GM21786 (cell line): ENCODE results near the gene FICD.

Experiments used
- ATAC-seq: cut with Tn5 transposase; IDR thresholded peaks from one replicate; pipeline ENCODE4 v1.9.1; 2021; ENCODE audit not compliant: unreplicated experiment

The FICD gene

DNA sequence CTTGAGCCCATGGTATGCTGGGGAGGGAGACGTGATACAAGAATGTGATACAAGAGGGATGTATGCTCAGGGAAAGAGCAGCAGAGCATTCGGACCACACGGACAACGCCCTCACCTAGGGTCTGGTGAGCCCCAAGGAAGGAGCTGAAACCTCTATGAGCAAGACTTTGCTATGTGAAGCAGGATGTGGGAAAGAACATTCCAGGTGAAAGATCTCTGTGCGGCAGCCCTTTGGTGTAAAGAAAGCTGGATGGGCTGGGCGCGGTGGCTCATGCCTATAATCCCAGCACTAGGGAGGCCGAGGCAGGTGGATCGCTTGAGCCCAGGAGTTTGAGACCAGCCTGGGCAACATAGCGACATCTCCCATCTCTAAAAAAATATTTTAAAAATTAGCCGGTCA is 16.9 kb upstream of the FICD start:
- ATAC-seq, result no peak

DNA sequence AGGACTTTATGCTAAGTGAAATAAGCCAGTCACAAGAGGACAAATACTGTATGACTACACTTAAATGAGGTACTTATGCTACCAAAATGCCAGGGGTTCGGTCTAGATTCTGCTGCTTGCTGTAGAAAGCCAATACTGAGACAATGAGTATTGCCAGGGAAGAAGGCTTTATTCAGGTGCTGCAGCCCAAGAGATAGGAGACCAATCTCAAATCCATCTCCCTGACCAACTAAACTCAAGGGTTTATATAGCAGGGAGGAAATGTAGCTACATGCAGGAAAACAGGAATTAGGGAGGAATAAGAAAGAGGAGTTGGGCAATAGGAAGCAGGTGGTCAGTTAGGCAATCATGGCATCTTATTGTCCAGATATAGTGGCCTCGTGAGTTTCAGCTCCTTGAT is 12.2 kb upstream of the FICD start:
- ATAC-seq, result no peak

DNA sequence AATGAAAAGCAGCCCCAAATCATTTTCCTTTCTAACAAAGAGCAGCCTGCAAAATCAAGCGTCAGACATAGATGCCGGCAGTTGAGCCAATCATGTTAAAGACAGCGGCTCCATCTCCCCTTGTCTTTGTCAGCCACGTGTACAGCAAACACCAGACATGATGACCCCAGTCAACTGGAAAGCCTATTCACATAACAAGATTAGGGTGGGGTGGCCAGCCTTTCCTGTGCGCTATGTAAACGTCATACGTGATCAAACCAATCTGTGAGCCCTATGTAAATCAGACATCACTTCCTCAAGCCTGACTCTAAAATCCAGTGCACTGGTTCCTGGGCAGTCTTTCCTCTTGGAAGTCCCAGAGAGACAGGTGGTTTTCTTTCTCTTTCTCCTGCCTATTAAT is 9.9 kb upstream of the FICD start:
- no peak for ATAC-seq

DNA sequence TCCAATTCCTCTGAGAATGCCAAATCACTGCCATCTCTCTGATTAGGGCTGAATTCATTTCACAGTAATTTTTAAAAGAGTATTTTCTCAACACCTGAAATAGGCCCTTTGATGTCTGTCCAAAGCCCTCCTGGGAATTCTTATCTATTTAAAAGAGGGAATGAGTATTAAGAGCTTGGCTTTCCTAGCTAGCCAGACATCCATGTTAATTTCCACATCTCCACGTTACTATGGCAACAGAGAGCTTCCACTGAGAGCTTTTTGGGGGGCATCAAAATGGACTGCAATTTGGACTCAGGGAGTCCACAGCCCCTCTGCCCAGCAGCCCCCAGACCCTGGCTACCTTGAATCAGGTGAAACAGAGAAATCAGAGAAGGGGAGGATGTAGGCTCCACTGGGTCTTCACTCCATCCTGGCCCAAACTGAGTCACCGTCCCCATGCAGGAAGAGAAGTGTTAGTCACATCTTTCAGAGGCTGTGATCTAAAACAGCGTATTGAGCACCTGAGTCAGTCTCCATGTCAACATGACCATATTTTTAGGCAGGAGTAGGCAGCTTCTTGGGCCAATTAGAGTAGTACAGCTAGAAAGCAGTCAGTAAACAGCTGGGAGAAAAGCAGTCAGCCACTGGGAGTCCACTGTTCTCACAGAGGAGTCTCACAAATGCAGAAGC is 7.0 kb upstream of the FICD start:
- no peak for ATAC-seq

DNA sequence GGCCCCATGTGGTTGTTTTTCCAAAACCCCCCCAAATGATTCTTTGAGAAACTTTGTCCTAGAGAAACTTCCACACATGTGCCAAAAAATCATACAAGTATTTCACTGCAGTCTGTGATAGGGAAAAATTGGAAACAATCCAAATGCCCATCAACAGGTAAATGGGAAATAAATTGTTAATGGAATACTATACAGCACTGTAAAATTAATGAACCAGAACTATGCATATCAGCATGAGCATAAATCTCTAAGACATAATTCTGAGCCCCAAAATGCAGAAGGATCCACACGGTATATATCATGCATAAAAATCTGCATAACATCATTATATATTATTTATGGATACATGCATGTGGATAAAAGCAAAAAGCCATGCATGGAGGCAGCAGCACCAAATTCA is 5.3 kb upstream of the FICD start:
- ATAC-seq, result no peak

DNA sequence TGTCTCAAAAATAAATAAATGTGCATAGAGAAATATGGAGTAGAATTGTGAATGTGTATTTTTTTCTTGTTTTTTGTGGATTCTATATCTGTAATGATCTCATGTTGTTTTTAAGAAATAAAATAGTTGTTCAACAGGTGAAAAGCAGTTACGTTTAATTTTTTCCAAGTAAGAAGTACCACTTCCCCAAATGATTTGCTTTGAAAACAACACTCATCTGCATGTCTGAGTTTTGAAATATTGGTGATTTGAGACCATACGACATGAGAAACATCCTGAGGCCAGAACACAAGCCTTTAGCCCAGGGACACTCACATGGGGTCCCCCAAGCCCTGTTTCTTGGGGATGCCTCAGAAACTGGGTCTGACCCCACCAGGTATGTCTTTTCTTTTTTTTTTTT is 4.2 kb upstream of the FICD start:
- no peak for ATAC-seq

DNA sequence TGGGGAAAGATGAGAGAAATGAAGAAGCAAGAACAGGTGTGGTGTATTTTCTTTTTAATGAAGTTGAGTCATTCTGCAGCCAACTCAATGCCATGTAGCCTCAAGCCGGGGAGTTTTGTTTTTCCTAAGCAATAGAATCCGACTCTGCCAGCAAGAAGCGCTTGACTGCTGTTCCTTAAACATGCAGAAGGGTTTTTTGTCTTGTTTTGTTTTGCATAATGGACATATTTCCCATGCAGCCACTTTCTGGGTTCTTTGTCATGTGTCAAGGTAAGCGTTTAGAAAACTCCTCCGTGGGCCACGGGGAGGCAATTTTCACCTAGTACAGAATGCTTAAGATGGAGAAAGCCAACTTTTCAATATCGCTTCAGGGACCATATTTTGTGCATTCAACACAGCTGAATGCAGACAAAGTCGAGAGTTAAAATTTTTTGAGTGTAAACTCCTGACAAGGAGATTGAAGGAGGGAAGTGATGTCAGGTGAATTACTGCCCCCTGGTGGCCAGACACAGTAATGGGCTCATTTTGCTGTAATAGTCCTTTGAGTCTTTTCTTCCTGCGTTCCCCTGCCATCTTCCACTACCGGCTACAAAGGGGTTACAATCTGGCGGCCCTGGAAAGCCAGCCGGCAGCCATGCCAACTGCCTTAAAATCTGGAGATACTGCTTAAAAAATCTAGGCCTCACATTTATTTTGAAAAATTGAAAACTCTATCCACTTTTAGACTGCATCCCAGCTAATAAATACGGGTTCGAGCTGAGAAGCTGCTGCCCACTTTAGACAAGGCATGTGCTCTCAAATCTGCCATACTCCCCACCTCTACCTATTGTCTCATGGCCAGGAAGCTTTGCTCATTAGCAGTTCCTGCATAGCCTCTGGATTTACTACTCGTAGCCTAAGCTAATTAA is 3.2 kb upstream of the FICD start:
- peak; percentile 25 for ATAC-seq

DNA sequence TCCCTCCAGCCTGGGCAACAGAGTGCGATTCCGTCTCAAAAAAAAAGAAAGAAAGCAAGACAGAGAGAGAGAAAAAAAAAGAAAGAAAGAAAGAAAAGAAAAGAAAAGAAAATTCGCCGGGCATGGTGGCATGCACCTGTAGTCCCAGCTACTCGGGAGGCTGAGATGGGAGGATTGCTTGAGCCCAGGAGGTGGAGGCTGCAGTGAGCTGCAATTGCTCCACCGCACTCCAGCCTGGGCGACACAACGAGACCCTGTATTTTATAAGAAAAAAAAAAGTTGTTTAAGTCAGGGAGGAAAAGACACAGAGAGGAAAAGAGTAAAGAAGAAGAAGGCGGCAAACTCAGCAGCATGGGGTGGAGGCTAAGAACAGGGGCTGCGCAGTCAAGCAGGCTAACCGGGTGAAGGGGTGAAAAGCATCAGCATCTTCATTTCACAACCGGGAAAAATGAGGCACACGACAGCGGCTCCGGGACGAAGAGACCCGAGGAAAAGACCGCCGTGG is 557 bp upstream of the FICD start:
- ATAC-seq, result no peak

DNA sequence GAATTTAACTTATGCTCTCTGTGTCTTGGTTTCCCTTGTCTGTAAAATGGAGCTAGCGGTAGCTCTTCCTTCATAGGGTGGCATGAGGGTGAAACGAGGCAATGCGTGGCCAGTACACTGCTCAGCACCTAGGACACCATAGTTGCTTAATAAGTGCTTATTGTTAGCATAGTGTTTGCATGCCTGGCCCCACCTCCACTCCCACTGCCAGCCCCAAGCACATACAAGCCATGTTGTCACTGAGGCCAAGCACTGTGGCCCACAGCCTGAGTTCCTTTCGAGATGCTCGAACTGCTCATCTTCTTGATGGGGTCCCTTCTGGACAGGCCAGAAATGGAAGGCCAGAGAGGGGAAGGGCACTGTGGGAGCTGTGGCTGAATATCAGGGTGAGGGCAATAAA is 839 bp downstream of the FICD start:
- no peak for ATAC-seq

DNA sequence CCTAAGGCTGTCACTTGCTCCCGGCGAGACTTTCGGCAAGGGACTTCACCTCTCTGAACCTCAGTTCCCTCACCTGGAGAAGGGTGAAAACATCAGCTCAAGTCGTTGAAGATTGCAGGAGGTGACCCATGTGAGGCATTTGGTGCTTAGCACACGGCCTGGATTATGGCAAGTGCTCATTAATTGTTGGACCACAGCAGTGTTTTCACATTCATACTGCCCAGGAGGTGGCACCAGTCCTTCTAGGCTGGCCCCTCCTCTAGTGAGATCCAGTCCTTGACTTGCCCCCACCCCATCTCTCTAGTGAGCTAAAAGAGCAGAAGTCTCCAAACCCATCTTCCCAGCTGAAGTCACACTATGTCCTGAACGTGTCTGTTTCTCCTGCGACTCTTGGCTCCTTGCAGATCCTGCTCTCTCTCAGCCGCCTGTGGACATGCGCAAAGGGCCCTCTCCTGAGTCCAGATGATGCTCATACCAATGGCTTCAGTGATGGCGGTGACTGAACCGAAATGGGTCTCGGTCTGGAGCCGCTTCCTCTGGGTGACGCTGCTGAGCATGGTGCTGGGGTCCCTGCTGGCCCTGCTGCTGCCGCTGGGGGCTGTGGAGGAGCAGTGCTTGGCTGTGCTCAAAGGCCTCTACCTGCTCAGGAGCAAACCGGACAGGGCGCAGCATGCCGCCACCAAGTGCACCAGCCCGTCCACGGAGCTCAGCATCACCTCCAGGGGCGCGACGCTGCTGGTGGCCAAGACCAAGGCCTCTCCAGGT is 1.6 kb downstream of the FICD start:
- no peak for ATAC-seq

DNA sequence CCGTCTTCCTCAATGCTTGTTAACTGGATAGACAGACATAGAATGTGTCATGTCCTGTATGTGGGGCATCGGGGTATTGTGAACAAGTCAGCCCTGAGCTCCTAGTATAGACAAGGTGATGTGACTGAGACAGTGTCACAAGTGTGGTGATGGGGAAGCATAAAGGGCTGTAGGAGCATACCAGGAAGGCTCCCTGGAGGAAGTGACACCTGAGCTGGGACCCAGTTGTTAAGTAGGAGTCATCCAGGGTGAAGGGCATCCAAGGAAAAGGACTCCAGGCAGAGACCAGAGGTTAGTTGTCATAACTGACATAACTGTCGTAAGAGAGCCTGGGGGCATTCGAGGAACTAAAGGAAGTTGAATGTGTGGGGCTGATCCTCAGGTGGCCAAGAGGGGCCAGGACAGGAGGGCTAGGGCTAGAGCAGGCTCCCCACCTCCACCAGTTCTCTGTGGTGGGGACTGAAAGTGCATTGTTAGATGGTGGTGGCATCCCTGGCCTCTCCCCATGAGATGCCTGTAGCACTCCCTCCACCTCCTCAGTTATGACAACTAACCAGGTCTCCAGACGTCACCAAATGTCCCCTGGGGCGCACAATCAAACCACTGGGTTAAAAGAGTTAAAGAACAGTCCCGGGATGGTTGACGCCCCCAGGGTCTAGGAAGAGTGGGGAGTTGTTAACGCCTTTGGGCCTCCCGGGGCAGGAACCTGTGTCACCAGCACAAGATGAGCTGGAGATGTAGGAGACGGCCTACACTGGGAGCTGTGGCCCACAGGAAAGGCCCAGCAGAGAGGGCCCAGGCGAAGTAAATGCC is 2.4 kb downstream of the FICD start:
- ATAC-seq, result no peak

DNA sequence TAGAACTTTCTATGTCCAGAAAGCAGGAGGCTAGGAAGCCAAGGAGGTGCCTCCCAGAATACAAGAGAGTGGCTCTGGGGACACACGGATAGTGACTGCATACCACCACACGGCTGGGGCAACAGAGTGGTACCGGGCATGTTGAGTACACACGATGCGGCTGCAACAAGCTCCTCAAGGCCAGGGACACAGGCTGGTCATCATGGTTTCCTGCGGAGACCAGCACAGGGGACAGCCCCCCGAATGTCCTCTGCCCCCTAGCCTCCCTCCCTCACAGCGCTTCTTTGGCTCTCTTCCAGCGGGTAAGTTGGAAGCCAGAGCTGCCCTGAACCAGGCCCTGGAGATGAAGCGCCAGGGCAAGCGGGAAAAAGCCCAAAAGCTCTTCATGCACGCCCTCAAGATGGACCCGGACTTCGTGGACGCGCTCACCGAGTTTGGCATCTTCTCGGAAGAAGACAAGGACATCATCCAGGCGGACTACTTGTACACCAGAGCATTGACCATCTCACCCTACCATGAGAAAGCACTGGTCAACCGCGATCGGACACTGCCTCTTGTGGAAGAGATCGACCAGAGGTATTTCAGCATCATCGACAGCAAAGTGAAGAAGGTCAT is 3.1 kb downstream of the FICD start:
- no peak for ATAC-seq

DNA sequence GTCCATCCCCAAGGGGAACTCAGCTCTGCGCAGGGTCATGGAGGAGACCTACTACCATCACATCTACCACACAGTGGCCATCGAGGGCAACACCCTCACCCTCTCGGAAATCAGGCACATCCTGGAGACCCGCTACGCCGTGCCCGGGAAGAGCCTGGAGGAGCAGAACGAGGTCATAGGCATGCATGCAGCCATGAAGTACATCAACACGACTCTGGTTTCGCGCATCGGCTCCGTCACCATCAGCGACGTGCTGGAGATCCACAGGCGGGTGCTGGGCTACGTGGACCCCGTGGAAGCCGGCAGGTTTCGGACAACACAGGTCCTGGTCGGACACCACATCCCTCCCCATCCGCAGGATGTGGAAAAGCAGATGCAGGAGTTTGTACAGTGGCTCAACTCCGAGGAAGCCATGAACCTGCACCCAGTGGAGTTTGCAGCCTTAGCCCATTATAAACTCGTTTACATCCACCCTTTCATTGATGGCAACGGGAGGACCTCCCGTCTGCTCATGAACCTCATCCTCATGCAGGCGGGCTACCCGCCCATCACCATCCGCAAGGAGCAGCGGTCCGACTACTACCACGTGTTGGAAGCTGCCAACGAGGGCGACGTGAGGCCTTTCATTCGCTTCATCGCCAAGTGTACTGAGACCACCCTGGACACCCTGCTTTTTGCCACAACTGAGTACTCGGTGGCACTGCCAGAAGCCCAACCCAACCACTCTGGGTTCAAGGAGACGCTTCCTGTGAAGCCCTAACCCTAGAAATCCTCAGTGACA is 3.8 kb downstream of the FICD start:
- no peak for ATAC-seq

DNA sequence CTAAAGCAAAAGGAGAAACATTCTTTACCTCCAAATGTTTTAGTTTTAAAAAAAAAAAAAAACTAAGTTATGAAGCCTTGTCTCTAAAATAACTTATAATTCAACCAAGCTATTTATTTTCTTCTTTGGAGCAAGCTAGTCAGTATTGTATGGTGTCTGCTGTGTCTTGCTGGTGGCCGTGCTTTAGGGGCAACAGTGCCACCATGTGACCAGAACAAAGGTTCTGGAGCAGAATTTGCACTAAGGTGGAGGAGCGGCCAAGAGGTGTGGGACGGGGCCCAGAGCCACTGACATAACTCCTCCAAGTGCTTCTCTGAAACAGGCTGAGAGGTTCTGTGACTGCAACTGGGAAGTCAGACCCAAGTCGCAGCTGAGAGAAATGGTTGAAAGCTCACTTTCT is 4.5 kb downstream of the FICD start:
- ATAC-seq, result no peak

DNA sequence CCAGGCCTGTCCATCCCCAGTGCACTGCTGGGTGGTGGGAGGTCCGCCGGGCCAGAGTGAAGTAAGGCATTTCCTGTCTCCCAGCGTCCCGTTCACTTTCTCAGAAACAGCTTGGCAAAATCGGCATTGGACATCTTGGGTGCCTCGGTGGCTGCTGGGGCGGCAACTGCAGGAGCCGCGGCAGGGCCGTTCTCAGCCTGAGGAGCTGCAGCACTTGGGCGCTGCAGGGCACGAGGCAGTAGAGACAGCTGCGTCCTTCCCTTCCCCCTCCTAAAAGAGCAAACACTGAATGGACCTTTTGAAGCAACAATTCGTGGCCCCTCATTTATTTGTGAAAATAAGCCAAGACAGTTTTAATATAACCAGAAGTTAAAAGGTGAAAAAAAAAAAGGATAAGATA is 8.3 kb downstream of the FICD start:
- no peak for ATAC-seq

DNA sequence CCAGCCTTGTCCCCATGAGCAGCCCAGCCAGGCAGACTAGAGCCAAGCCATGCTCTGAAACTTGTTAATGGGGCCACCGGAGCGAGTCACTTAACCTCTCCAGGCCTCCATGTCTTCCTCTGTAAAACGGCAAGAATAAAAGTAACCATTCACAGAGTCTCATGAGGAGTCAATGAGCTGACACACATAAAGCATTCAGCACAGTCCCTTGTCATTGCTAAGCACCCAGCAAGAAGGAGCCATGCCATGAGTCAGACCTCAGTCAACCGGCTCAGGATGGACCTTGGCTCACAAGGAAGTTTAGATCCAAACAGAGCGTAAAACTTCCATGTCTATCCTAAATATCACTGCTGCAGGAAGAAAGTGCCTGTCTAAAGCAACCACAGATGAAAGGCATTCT is 10.6 kb downstream of the FICD start:
- ATAC-seq, result no peak

DNA sequence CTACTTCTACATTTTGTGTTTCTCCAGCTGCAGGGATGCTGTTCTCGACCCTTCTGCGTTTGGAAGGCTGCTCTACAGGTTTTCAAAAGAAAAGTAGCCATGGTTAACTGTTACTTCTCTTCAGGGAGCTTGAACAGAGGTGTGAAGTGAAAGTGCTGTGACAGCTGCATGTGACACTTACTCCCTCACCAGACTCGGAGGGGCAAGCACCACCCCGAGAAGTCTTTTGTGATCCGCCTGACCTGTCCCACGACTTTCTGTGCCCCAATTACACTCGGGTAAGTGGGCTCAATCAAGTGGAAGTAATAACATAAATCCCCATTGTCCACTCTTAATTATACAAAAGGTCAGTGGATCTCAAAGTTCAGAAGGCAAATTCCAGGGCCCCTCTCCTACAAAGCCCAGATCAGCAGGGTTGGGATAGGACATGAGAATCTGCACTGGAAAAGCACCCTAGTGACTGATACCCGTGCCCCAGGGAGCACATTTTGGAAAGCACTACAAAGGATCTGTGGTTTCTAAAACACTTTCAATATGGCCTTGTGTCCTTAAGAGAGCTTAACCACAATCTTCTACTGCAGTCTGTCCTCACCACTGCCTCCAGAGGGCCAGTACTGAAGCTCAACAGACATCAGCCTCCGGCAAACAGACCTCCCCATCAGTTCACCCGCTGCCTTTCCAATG is 11.5 kb downstream of the FICD start:
- ATAC-seq, result no peak

DNA sequence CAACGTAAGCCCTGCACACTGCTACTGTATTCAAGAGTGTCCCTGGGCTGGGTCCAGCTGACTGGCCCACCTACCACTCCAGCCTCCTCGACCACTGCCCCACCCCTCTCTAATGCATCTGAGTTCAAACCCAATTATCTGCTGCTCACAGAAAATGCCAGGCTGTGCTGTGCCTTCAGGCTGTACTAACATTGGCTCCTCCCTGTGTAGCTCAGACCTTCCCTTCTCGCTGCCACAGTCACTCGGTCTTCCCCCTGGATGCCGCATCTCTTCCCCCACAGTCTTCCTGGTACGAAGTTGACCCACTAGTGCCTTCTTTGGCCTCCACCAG is 12.1 kb downstream of the FICD start:
- ATAC-seq, result no peak

DNA sequence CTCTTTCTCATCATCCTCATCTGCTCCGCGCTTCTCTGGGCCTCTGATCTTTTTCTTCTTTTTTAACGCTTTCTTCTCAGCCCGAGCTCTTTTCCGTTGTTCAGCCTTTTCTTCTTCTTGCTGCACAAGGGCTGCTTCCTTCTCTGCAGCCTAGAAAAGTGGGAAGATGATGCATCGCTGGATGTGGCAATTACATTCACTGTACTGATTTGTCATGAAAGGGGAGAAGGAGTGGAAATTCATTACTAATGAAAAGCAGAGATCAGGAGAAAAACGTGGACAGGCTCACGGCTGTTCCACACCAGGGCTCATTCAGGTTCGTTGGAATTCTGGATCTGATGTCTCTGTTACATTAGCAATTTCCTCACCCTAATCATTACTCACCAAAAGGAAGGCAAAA is 15.1 kb downstream of the FICD start:
- no peak for ATAC-seq
